Pancreas (tissue), 10 donors: Measurements from ENCODE around the gene CDK5. TPM values are rescaled to one million over a fixed set of nuclear protein-coding genes. Genes with fewer than 3 reads are reported as not detected.

Source experiments
- ATAC-seq, 4 donors: fragments of 200-7000 bp; cut with Tn5 transposase; one replicate each; pipeline versions ENCODE4 v1.8.0 to v1.9.1; 2020; ENCODE audit warnings: mild to moderate bottlenecking in 4 of 4, moderate library complexity in 4 of 4
- DNase-seq, 6 donors: peaks; one replicate each; pipeline ENCODE4 v3.0.0-alpha.2; 2020
- FAIRE-seq: peaks from 2 replicates; lab custom pipeline; 2012; peaks lifted over from hg19 to GRCh38; lab: Jason Lieb, UNC
- H3K27ac ChIP-seq, 4 donors: fragments of 200-600 bp; sonication (generic); 1 replicate in 3 of 4; 2 replicates in 1 of 4; pipeline versions ENCODE4 v1.5.0 to v1.8.0; 2020
- H3K27me3 ChIP-seq, 4 donors: fragments of 200-600 bp; one replicate each; pipeline ENCODE4 v1.8.0; 2021
- H3K36me3 ChIP-seq, 3 donors: fragments of 200-600 bp; sonication (generic) in 1 of 3; one replicate each; pipeline versions ENCODE4 v1.5.0 to v1.8.0; 2020 to 2021
- H3K4me1 ChIP-seq, 3 donors: fragments of 200-600 bp; one replicate each; pipeline ENCODE4 v1.8.0; 2021
- H3K4me3 ChIP-seq, 4 donors: fragments of 200-600 bp; sonication (generic) in 2 of 4; one replicate each; pipeline versions ENCODE4 v1.5.0 to v1.8.0; 2020 to 2021
- H3K9me3 ChIP-seq, 4 donors: fragments of 200-600 bp; one replicate each; pipeline ENCODE4 v1.8.0; 2021
- WGBS, 2 donors: extraction: QIAGEN DNeasy Blood & Tissue Kit; methylation state at CpG; one replicate each; pipeline ENCODE4 v1.1.7; 2013; 5-methylcytosine and 5-hydroxymethylcytosine counted together
- intact Hi-C, 3 donors: fragments of 100-400 bp; cut with DNase I; formaldehyde crosslinking; loops; one replicate each; pipeline versions ENCODE4 v1.11.1 to v1.14.2; 2022
- polyA plus RNA-seq, 2 donors: library from polyadenylated mRNA; stranded (reverse); fragments of 200-250 nt; gene quantifications; one replicate each; pipeline ENCODE4 v1.2.3, GENCODE V29; 2013
- total RNA-seq, 6 donors: library from RNA; stranded (reverse); fragmentation: NEBNext Ultra II Directional in 4 of 6; extraction: Animal tissue kit (Norgen Biotek cat#: 25700) in 4 of 6; gene quantifications; one replicate each; pipeline versions ENCODE4 v1.2.1 to v1.2.4, GENCODE V29; 2021 to 2023
- TF ChIP-seq, protein P1 (sequence below), 4 donors: fragments of 200-600 bp; sonication (generic) in 3 of 4; IDR thresholded peaks; one replicate each; pipeline versions ENCODE4 v1.5.0 to v1.8.0; 2021; ENCODE audit warnings: antibody characterized with exemption in 4 of 4
- donor health status: healthy with polysubstance abuse.
- donor health status: DM: no; HTN: no; CAD: no; lungs with moderate emphysema.
- donor health status: DM: no; HTN: no; CAD: no.
- donor health status: control.
- donor health status: control.
- donor health status: Bipolar disorder and iron deficiency.
- donor health status: DM: yes; HTN: yes; CAD: no.
- donor health status: DM: no; HTN: no; CAD: no.
- donor health status: DM: no; HTN: no; CAD: no.
- donor health status: DM: yes; HTN: yes; CAD: no.

The CDK5 gene
- total and polyA plus RNA-seq, 8 donors = 3.7 to 7.8 (median 4.8) TPM

- TF ChIP-seq, protein P1, sequence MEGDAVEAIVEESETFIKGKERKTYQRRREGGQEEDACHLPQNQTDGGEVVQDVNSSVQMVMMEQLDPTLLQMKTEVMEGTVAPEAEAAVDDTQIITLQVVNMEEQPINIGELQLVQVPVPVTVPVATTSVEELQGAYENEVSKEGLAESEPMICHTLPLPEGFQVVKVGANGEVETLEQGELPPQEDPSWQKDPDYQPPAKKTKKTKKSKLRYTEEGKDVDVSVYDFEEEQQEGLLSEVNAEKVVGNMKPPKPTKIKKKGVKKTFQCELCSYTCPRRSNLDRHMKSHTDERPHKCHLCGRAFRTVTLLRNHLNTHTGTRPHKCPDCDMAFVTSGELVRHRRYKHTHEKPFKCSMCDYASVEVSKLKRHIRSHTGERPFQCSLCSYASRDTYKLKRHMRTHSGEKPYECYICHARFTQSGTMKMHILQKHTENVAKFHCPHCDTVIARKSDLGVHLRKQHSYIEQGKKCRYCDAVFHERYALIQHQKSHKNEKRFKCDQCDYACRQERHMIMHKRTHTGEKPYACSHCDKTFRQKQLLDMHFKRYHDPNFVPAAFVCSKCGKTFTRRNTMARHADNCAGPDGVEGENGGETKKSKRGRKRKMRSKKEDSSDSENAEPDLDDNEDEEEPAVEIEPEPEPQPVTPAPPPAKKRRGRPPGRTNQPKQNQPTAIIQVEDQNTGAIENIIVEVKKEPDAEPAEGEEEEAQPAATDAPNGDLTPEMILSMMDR (IDR thresholded peaks at IDR 0.05) = no peak
- Histone ChIP-seq H3K9me3 (no peaks in the 10 kb centered on the region), H3K4me1 (peaks cover 29 to 37% (median 32%) of the 10 kb centered on the region in 3 donors), H3K36me3 (no peaks in the 10 kb centered on the region), H3K27me3 (no peaks in the 10 kb centered on the region), H3K4me3 (peak overlapping the region; percentile 90 to 99 (median 94)), H3K27ac (peak overlapping the region; percentile 74 to 85 (median 81))
- peak in 4 of 6 donors; percentile 50 to 86 (median 62) for DNase-seq
- WGBS, 2 donors = 17% methylated on average over 58 to 64 of the region's 64 CpGs
- intact Hi-C loops = no loop called here
- ATAC-seq = peak in 3 of 4 donors; percentile 2 to 13 (median 10)
- no peak for FAIRE-seq
Observed at GRCh38 chr7:151081170-151082101, 23.7 kb upstream of the CDK5 start.

GRCh38 chr7:151080522-151081169, 22.9 kb upstream of the CDK5 start, which contains the start of gene FASTK:
TSS of gene FASTK (minus strand) at chr7:151080809. CDS start at chr7:151080766, 43 bp downstream.
- ATAC-seq (peak; percentile 83 to 90 (median 86)), DNase-seq (peak; percentile 88 to 96 (median 92)), FAIRE-seq (no peak)
- Histone ChIP-seq H3K27ac (peak within 1 kb of the TSS; percentile 74 to 85 (median 81)), H3K9me3 (no peaks in the 10 kb centered on the region), H3K36me3 (peaks cover 0 to 1% (median 0%) of the 10 kb centered on the region in 3 donors), H3K4me3 (peak within 1 kb of the TSS; percentile 90 to 99 (median 94)), H3K4me1 (peaks cover 27 to 37% (median 30%) of the 10 kb centered on the region in 3 donors), H3K27me3 (no peaks in the 10 kb centered on the region)
- intact Hi-C loops = no loop called here
- TF ChIP-seq, protein P1 (IDR thresholded peaks at IDR 0.05) = no peak
- 0 to 1% methylated on average over 47 to 66 of the region's 66 CpGs for WGBS, 2 donors

DNA sequence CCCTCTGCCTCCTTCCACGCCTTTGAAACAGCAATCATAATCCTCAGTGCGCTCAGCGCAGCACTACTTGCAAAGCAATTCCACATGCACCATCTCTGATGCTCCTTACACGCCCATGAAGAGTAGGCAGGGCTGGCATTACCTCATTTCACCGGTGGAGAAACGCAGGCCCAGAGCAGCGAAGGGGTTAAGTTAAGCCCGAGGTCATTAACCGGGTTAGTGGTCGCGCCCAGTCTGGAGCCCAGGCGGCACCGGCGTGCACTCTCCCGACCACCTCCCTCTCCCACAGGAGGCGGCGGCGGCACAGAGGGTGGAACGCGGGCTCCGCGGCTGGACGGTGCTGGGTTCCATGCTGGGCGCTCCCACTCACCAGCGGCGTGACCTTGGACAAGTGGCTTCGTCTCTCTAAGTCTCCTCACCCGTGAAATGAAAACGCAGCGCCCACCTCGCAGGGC, 22.4 kb upstream of the CDK5 start:
- intact Hi-C loops = no loop called here
- Histone ChIP-seq H3K9me3 (no peaks in the 10 kb centered on the region), H3K4me1 (peaks cover 22 to 37% (median 25%) of the 10 kb centered on the region in 3 donors), H3K4me3 (peak overlapping the region; percentile 90 to 99 (median 94)), H3K36me3 (peaks cover 0 to 7% (median 0%) of the 10 kb centered on the region in 3 donors), H3K27ac (peak overlapping the region; percentile 74 to 85 (median 81)), H3K27me3 (no peaks in the 10 kb centered on the region)
- TF ChIP-seq, protein P1 (IDR thresholded peaks at IDR 0.05) = no peak
- 1% methylated on average over 31 of the region's 31 CpGs for WGBS, 2 donors
- FAIRE-seq (no peak), DNase-seq (peak in 1 of 6 donors; percentile 77), ATAC-seq (peak; percentile 15 to 24 (median 21))

GRCh38 chr7:151079199-151079910, 21.7 kb upstream of the CDK5 start:
- TF ChIP-seq, protein P1 (IDR thresholded peaks at IDR 0.05) = no peak
- ATAC-seq (no peak), FAIRE-seq (no peak), DNase-seq (peak in 2 of 6 donors; percentile 28 to 72)
- peaks cover 18 to 37% (median 21%) of the 10 kb centered on the region in 3 donors for H3K4me1 ChIP-seq
- no peak overlapping the region for H3K27ac ChIP-seq
- H3K36me3 ChIP-seq = peaks cover 0 to 14% (median 4%) of the 10 kb centered on the region in 3 donors
- no peaks in the 10 kb centered on the region for H3K9me3 ChIP-seq
- 58 to 71% methylated on average over 27 of the region's 27 CpGs for WGBS, 2 donors
- H3K27me3 ChIP-seq = no peaks in the 10 kb centered on the region
- intact Hi-C loops = loop anchor here in 1 of 3 donors (2.0 kb wide), 1 partner anchor 15 kb away; no protein-coding TSS in a partner anchor
- H3K4me3 ChIP-seq = peak overlapping the region in 3 of 4 donors; percentile 94 to 99 (median 95)
